Measurements from ENCODE around the gene BMP10.

BMP10 gene

DNA sequence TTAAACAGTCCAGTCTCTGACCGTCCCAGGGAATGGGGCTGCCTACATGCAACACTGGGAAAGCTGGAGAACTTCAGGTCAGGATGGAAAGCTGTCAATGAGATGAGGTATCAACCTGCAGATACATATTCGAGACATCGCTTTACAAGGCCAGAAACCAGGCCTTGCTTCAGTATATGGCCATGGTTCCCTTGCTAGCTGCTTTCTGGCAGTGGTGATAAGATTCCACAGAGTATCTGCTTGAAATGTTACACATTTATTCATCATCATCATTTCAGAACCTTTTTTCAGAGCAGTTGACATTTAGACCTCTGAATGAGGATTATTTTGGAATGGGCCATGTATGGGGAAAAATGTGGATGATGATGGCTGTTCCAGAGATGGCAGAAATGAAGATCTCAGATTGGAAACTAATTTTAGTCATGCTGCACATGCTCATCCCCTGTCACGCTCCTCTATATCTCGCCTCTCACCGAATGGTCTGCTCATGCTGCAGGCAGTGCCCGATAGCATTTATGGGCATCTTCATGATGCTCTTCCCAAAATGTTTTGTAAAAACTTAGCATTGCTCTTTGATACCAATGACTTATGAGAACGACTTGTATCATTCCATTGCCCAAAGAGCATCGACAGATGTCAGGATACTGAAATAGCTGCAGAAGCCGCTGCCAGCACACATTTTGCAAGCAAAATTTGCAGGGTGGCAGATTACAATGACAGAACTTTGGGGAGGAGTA, 14.0 kb upstream of the BMP10 start:
- CTCF ChIA-PET: interaction anchor here (1.1 to 1.3 kb wide), 2 partner anchors 9 to 40 kb away, joined by 3 read pairs; no protein-coding TSS in a partner anchor
- TF ChIP-seq, protein P1, sequence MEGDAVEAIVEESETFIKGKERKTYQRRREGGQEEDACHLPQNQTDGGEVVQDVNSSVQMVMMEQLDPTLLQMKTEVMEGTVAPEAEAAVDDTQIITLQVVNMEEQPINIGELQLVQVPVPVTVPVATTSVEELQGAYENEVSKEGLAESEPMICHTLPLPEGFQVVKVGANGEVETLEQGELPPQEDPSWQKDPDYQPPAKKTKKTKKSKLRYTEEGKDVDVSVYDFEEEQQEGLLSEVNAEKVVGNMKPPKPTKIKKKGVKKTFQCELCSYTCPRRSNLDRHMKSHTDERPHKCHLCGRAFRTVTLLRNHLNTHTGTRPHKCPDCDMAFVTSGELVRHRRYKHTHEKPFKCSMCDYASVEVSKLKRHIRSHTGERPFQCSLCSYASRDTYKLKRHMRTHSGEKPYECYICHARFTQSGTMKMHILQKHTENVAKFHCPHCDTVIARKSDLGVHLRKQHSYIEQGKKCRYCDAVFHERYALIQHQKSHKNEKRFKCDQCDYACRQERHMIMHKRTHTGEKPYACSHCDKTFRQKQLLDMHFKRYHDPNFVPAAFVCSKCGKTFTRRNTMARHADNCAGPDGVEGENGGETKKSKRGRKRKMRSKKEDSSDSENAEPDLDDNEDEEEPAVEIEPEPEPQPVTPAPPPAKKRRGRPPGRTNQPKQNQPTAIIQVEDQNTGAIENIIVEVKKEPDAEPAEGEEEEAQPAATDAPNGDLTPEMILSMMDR (IDR thresholded peaks at IDR 0.05; ENCODE audit: control extremely low read depth, extremely low read depth, low read depth, missing control alignments): no peak

DNA sequence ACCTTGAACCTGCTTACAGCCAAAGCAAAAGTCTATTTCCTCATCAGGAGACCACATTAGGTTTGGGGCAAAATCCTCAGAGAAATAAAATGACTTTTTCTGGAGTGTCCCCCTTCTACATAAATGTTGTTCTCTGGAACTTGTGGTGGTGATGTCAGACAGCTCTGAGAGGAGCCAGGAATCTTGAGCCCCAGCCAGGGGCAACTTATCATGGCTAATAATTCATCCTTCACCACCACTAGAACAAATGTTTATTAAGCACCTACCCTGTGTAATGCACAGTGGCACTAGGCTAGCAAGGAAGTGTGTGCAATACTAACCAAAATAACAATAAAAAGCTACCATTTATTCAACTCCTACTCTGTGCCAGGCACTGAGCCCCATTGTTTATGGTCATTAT, 9.0 kb upstream of the BMP10 start:
- CTCF ChIA-PET: interaction anchor here (1.1 to 1.7 kb wide), 4 partner anchors 38 to 286 kb away, joined by 3 to 6 read pairs (median 3); no protein-coding TSS in a partner anchor
- TF ChIP-seq, protein P1 (IDR thresholded peaks at IDR 0.05; ENCODE audit: control extremely low read depth, extremely low read depth, low read depth, missing control alignments): no peak

More for the DNA sequence above, 14.0 kb upstream of the BMP10 start:
- POLR2A ChIA-PET: no interaction called here
- no peak for DNase-seq (ENCODE audit: extremely low spot score)

DNA sequence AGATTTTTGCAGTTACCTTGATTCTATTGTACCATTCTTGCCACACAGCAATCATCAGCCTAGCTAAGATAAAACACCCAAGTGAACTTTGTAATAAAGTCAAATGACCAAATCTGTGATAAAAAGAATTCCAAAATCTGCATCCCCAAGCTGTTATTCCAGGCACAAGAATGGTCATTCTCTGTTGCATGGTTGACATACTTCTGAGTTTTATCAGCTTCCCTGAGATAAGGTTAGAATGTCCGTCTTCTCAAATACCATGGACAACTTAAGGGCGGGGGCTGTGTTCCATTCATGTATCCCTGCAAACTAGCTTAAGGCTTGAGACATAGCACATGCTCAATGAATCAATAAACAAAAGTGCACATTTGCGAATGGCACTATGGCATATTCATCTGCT, 8.1 kb upstream of the BMP10 start:
- TF ChIP-seq, protein P1 (IDR thresholded peaks at IDR 0.05; ENCODE audit: control extremely low read depth, extremely low read depth, low read depth, missing control alignments): no peak
- ChIA-PET POLR2A (no interaction called here), CTCF (interaction anchor here (1.1 to 2.4 kb wide), 3 partner anchors 20 to 161 kb away, joined by 3 to 8 read pairs (median 6); no protein-coding TSS in a partner anchor)
- DNase-seq (ENCODE audit: extremely low spot score): no peak

More for the DNA sequence above, 9.0 kb upstream of the BMP10 start:
- POLR2A ChIA-PET: no interaction called here
- DNase-seq (ENCODE audit: extremely low spot score): no peak

DNA sequence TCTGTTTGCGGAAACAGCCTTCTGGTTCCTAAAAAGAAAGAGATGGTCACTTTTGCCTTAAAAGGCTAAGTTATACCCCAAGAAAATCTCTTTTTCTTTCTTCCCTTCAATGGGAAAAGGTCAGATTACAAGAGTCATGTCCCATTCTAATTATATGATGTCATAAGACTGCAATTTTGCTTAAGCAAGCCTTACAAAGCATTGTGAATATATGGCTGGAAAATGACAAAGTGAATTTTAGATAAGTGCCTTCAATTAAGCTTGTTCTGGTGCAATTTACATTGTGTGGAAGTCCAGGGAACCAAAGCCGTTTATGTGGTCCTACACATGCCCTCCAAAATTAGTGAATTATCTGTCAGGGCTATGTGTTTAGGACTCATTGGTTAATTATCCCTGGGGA, 7.6 kb upstream of the BMP10 start:
- DNase-seq (ENCODE audit: extremely low spot score): no peak
- CTCF ChIA-PET: interaction anchor here (1.7 to 2.4 kb wide), 2 partner anchors 19 to 127 kb away, joined by 6 to 8 read pairs; no protein-coding TSS in a partner anchor
- TF ChIP-seq, protein P1 (IDR thresholded peaks at IDR 0.05; ENCODE audit: control extremely low read depth, extremely low read depth, low read depth, missing control alignments): no peak
- POLR2A ChIA-PET: no interaction called here

DNA sequence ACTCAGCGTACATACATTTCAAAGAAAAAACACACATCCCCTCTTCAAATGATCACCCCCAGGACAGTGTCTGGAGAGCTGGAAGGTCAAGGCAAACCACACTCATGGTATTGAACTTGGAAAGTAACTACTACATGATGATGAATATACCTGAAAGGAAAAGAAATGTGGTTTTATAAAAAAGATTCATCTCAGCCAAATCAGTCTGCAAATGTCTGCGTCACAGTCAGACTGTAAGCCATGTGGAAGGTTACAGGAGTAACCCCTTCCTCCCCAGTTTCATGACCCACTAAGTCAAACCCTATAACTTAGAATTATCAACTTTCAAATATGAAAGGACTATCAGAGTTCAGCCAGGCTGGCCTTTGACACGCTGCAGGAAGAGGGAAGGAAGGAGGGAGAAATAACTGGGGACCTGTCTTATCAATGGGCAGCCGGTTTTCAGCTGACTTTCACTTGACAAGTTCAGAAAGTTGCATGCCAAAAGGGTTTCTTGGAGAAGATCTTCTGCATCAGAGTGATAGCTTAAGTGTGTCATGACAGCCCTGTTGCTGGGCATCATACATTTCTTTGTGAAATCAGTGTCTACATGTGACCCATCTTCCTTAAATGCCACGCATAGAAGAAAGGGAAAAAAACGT, 7.0 kb upstream of the BMP10 start:
- POLR2A ChIA-PET: no interaction called here
- TF ChIP-seq, protein P1 (IDR thresholded peaks at IDR 0.05; ENCODE audit: control extremely low read depth, extremely low read depth, low read depth, missing control alignments): no peak
- CTCF ChIA-PET: interaction anchor here (1.3 to 2.4 kb wide), 2 partner anchors 19 to 40 kb away, joined by 3 to 8 read pairs; no protein-coding TSS in a partner anchor
- DNase-seq (ENCODE audit: extremely low spot score): no peak

DNA sequence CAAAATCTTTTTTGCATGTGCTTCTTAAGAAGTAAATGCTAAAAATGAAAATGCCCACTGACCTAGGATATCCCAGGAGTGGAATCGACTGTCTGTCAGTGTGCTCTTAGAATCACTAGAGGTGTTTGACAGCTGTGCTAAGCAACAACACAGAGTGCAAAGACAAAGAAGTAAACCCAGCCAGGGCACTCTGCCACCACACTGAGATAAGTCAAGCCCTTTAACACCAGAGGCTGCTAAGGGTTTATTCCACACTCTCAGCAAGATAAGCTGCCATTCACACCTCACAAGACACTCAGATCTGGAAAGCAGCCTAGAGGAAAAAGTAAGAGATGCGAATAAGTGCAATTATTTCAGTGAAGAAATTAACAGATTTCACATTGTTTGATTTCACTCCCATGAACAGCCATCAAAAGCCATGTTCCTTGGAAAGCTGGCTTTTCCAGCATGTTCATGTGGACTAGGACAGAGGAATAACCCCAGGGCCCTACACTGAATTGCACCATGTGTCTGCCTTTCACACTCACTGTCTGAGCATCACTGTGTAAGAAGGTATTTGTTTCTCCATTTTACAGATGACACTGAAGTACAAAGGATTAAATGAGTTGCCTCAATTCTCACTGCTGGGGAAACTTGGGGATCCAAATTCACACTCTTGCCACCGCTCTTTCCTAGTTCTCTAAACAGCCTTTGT, 6.0 kb upstream of the BMP10 start:
- ChIA-PET CTCF (interaction anchor here (0.8 to 2.4 kb wide), 8 partner anchors 8 to 390 kb away, joined by 3 to 8 read pairs (median 3); no protein-coding TSS in a partner anchor), POLR2A (no interaction called here)
- TF ChIP-seq, protein P1 (IDR thresholded peaks at IDR 0.05; ENCODE audit: control extremely low read depth, extremely low read depth, low read depth, missing control alignments): no peak
- no peak for DNase-seq (ENCODE audit: extremely low spot score)

All from GM10248 (cell line).